OCI-LY3 (cell line): ENCODE data around the gene COL4A1.
A peak's percentile ranks its signal among the peaks of the same experiment; 100 is the strongest.

ENCODE experiments used
- H2AFZ ChIP-seq: fragments of 200-600, 300-600 bp; shearing (Covaris generic); 2 replicates; pipeline ENCODE4 v1.6.0; 2014; ENCODE audit warnings: antibody characterized with exemption, low read depth, low read length
- H3K27ac ChIP-seq: fragments of 200-600, 300-600 bp; sonication (generic); 2 replicates; pipeline ENCODE4 v1.5.1; 2014; ENCODE audit warnings: mild to moderate bottlenecking, low read length, moderate library complexity, mixed read lengths
- H3K27me3 ChIP-seq: fragments of 200-600, 300-600 bp; sonication (generic); 2 replicates; pipeline ENCODE4 v1.6.1; 2014; ENCODE audit warnings: low read depth, low read length, mixed read lengths
- H3K36me3 ChIP-seq: fragments of 200-600, 300-600 bp; sonication (generic); replicated peaks from 2 replicates; pipeline ENCODE3; 2014; ENCODE audit warnings: low read depth, low read length, mixed read lengths
- H3K4me1 ChIP-seq: fragments of 300-600, 200-600 bp; sonication (generic); 2 replicates; pipeline ENCODE4 v1.6.1; 2014; ENCODE audit warnings: low read length, mixed read lengths
- H3K4me2 ChIP-seq: fragments of 200-600, 300-600 bp; sonication (generic); 2 replicates; pipeline ENCODE4 v1.6.1; 2014; ENCODE audit warnings: low read length, mixed read lengths
- H3K4me3 ChIP-seq: fragments of 300-600, 200-600 bp; sonication (generic); 2 replicates; pipeline ENCODE4 v1.5.1; 2014; ENCODE audit warnings: antibody characterized with exemption, mild to moderate bottlenecking, low read length, moderate library complexity
- H3K79me2 ChIP-seq: fragments of 300-600, 200-600 bp; shearing (Covaris generic); 2 replicates; pipeline ENCODE4 v1.6.1; 2014; ENCODE audit warnings: mild to moderate bottlenecking, low read length, mixed read lengths
- H3K9ac ChIP-seq: fragments of 300-600, 200-600 bp; shearing (Covaris generic); 2 replicates; pipeline ENCODE4 v1.6.0; 2014; ENCODE audit warnings: mild to moderate bottlenecking, low read length, moderate library complexity
- H3K9me3 ChIP-seq: fragments of 200-600, 300-600 bp; shearing (Covaris generic); 2 replicates; pipeline ENCODE4 v1.6.1; 2014; ENCODE audit warnings: low read length, mixed read lengths; ENCODE audit not compliant: insufficient read depth
- H4K20me1 ChIP-seq: fragments of 200-600, 300-600 bp; sonication (generic); 2 replicates; pipeline ENCODE4 v1.6.1; 2016; ENCODE audit warnings: low read length, mixed read lengths; ENCODE audit not compliant: insufficient read depth
- EZH2phosphoT487 ChIP-seq: fragments of 200-600 bp; shearing (Covaris generic); IDR thresholded peaks from 2 replicates; pipeline ENCODE4 v1.6.1; 2018; ENCODE audit warnings: antibody characterized with exemption, mixed run types, low read depth
- TF ChIP-seq, protein P1 (sequence below): fragments of 200-600, 300-600 bp; sonication (generic); IDR thresholded peaks from 2 replicates; pipeline ENCODE4 v1.5.1; 2014; ENCODE audit warnings: antibody characterized with exemption, low read length, low read depth

The COL4A1 gene

GRCh38 chr13:110284779-110285484 is 22.0 kb downstream of the COL4A1 start:
- Histone ChIP-seq H3K9ac (no peak overlapping the region), H2AFZ (no peak overlapping the region), H3K36me3 (no peaks in the 10 kb centered on the region), H3K4me1 (peaks cover 23% of the 10 kb centered on the region), H3K79me2 (no peaks in the 10 kb centered on the region), H4K20me1 (no peaks in the 10 kb centered on the region), H3K9me3 (no peaks in the 10 kb centered on the region), H3K4me3 (no peak overlapping the region), H3K27me3 (no peaks in the 10 kb centered on the region), H3K27ac (no peak overlapping the region), H3K4me2 (no peak overlapping the region)
- TF ChIP-seq, protein P1, sequence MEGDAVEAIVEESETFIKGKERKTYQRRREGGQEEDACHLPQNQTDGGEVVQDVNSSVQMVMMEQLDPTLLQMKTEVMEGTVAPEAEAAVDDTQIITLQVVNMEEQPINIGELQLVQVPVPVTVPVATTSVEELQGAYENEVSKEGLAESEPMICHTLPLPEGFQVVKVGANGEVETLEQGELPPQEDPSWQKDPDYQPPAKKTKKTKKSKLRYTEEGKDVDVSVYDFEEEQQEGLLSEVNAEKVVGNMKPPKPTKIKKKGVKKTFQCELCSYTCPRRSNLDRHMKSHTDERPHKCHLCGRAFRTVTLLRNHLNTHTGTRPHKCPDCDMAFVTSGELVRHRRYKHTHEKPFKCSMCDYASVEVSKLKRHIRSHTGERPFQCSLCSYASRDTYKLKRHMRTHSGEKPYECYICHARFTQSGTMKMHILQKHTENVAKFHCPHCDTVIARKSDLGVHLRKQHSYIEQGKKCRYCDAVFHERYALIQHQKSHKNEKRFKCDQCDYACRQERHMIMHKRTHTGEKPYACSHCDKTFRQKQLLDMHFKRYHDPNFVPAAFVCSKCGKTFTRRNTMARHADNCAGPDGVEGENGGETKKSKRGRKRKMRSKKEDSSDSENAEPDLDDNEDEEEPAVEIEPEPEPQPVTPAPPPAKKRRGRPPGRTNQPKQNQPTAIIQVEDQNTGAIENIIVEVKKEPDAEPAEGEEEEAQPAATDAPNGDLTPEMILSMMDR: no peak
- TF ChIP-seq EZH2phosphoT487: no peak

- Histone ChIP-seq H3K79me2 (no peaks in the 10 kb centered on the region), H3K27ac (no peak overlapping the region), H3K9me3 (no peaks in the 10 kb centered on the region), H3K9ac (no peak overlapping the region), H3K27me3 (no peaks in the 10 kb centered on the region), H3K36me3 (no peaks in the 10 kb centered on the region), H2AFZ (no peak overlapping the region), H3K4me1 (peaks cover 31% of the 10 kb centered on the region), H3K4me3 (no peak overlapping the region), H4K20me1 (no peaks in the 10 kb centered on the region), H3K4me2 (no peak overlapping the region)
- TF ChIP-seq, protein P1: no peak
- no peak for TF ChIP-seq EZH2phosphoT487
Measured at GRCh38 chr13:110283736-110284517, 23.0 kb downstream of the COL4A1 start.

DNA sequence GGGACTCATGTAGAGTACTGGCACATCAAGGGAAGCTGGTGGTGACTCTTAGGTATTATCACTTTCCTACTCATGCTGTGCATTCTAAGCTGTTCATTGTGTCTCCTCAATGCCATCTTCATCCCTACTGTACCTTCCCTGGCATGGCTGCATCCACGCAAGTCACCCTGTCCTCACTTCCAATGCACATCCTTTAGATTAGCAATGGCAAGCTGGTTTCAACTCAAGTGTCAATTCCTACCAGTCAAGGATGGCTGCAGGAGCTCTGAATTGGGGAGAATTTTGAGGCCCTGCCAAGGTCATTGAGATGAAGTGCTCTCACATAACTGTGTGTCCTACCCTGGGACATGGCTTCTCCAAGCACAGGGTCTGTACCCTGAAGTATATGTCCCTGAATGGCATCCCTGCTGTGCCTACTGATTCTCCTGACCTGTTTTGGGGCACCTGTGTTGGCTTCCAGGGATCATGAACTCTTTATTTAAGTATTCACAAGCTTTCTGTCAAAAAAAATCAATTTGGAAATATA is 24.6 kb downstream of the COL4A1 start:
- Histone ChIP-seq H3K27me3 (no peaks in the 10 kb centered on the region), H3K4me2 (no peak overlapping the region), H3K27ac (no peak overlapping the region), H3K4me3 (no peak overlapping the region), H2AFZ (no peak overlapping the region), H3K9me3 (no peaks in the 10 kb centered on the region), H3K9ac (no peak overlapping the region), H3K4me1 (peaks cover 31% of the 10 kb centered on the region), H3K36me3 (no peaks in the 10 kb centered on the region), H3K79me2 (no peaks in the 10 kb centered on the region), H4K20me1 (no peaks in the 10 kb centered on the region)
- no peak for TF ChIP-seq EZH2phosphoT487
- TF ChIP-seq, protein P1: no peak

DNA sequence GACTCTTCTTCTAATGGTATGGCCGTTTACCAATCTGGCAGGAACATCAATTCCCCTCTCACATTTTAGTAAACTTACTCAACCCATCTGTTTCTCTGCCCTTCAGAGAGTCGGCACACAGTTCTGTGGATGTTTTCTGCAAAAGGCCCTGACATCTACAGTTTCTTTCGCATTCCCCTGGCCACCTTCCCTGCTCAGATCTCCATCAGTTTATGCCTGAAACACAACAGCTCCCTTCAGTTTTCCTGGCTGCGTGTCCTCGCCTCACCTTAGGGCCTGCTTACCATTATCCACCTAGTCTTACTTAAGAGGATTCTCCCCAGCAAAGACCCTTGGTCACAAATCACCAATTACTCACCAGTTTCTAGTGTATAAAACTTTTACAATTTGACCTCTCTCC is 25.2 kb downstream of the COL4A1 start:
- Histone ChIP-seq H3K4me1 (peaks cover 31% of the 10 kb centered on the region), H3K36me3 (no peaks in the 10 kb centered on the region), H3K27me3 (no peaks in the 10 kb centered on the region), H3K79me2 (no peaks in the 10 kb centered on the region), H3K9me3 (no peaks in the 10 kb centered on the region), H3K4me3 (no peak overlapping the region), H2AFZ (no peak overlapping the region), H4K20me1 (no peaks in the 10 kb centered on the region), H3K27ac (peak overlapping the region; percentile 82), H3K4me2 (peak overlapping the region; percentile 50), H3K9ac (no peak overlapping the region)
- TF ChIP-seq EZH2phosphoT487: no peak
- TF ChIP-seq, protein P1: no peak
